ENCODE measurements around the gene GALP.

DNA sequence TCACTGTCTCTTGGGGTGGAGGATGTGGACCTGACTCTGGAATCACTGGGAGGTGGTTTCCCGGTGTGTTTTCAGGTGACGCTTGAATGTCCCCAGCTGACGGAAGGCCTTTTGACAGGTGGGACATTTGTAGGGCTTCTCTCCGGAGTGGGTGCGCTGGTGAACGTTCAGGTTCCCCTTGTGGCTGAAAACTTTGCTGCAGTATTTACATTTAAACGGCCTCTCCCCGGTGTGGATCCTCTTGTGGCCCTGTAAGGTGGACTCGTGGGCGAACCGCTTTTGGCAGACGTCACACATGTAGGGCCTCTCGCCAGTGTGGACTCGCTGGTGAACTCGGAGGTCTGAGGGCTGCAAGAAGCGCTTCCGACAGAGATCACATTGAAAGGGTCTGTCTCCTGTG is 14.0 kb downstream of the GALP start:
- TF ChIP-seq GABPA (IDR thresholded peaks at IDR 0.05 in 1 of 2, conservative IDR thresholded peaks at IDR 0.05 in 1 of 2) (no peak), JUND (IDR thresholded peaks at IDR 0.05) (no peak), TAF1 (conservative IDR thresholded peaks at IDR 0.05) (no peak), SP1 (IDR thresholded peaks at IDR 0.05) (no peak)
- TF ChIP-seq, protein P1, sequence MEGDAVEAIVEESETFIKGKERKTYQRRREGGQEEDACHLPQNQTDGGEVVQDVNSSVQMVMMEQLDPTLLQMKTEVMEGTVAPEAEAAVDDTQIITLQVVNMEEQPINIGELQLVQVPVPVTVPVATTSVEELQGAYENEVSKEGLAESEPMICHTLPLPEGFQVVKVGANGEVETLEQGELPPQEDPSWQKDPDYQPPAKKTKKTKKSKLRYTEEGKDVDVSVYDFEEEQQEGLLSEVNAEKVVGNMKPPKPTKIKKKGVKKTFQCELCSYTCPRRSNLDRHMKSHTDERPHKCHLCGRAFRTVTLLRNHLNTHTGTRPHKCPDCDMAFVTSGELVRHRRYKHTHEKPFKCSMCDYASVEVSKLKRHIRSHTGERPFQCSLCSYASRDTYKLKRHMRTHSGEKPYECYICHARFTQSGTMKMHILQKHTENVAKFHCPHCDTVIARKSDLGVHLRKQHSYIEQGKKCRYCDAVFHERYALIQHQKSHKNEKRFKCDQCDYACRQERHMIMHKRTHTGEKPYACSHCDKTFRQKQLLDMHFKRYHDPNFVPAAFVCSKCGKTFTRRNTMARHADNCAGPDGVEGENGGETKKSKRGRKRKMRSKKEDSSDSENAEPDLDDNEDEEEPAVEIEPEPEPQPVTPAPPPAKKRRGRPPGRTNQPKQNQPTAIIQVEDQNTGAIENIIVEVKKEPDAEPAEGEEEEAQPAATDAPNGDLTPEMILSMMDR (IDR thresholded peaks at IDR 0.05; ENCODE audit: low read depth, low read length, missing input control), result no peak
- TF ChIP-seq, protein P2, sequence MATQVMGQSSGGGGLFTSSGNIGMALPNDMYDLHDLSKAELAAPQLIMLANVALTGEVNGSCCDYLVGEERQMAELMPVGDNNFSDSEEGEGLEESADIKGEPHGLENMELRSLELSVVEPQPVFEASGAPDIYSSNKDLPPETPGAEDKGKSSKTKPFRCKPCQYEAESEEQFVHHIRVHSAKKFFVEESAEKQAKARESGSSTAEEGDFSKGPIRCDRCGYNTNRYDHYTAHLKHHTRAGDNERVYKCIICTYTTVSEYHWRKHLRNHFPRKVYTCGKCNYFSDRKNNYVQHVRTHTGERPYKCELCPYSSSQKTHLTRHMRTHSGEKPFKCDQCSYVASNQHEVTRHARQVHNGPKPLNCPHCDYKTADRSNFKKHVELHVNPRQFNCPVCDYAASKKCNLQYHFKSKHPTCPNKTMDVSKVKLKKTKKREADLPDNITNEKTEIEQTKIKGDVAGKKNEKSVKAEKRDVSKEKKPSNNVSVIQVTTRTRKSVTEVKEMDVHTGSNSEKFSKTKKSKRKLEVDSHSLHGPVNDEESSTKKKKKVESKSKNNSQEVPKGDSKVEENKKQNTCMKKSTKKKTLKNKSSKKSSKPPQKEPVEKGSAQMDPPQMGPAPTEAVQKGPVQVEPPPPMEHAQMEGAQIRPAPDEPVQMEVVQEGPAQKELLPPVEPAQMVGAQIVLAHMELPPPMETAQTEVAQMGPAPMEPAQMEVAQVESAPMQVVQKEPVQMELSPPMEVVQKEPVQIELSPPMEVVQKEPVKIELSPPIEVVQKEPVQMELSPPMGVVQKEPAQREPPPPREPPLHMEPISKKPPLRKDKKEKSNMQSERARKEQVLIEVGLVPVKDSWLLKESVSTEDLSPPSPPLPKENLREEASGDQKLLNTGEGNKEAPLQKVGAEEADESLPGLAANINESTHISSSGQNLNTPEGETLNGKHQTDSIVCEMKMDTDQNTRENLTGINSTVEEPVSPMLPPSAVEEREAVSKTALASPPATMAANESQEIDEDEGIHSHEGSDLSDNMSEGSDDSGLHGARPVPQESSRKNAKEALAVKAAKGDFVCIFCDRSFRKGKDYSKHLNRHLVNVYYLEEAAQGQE (IDR thresholded peaks at IDR 0.05), result no peak
- TF ChIP-seq, protein P3, sequence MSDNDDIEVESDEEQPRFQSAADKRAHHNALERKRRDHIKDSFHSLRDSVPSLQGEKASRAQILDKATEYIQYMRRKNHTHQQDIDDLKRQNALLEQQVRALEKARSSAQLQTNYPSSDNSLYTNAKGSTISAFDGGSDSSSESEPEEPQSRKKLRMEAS (IDR thresholded peaks at IDR 0.05), result no peak
